Fibroblast of lung (primary cell): ENCODE data around the gene AFG3L2.

Source experiments
- CTCF ChIP-seq, 2 donors: IDR thresholded peaks in 1 of 2; conservative IDR thresholded peaks in 1 of 2; 1 replicate in 1 of 2; 2 replicates in 1 of 2; pipeline ENCODE4 v1.5.1; 2011 to 2012; ENCODE audit warnings: low read length in 2 of 2, control low read depth in 1 of 2, inconsistent platforms in 1 of 2, low read depth in 1 of 2, mild to moderate bottlenecking in 1 of 2
- EZH2 ChIP-seq: IDR thresholded peaks from 2 replicates; pipeline ENCODE4 v1.5.1; 2012; ENCODE audit warnings: low read length, control low read depth, mild to moderate bottlenecking; ENCODE audit errors: missing control alignments

- TF ChIP-seq CTCF (conservative IDR thresholded peaks at IDR 0.05 in 1 of 2, IDR thresholded peaks at IDR 0.05 in 1 of 2; ENCODE audit: low read depth in 1 of 2, low read length in 2 of 2) (no peak), EZH2 (no peak)
These were observed 41.5 kb downstream of the AFG3L2 start for GRCh38 chr18:12335503-12335902.
